GM19467 (cell line): ENCODE measurements around the gene UTS2R.
"Not testable (repeated sequence)": the region's sequence is repeated elsewhere in the genome, so short reads cannot be mapped to it uniquely, and the experiment has no call there.

Experiments used
- ATAC-seq: cut with Tn5 transposase; IDR thresholded peaks from one replicate; pipeline ENCODE4 v1.9.1; 2021; ENCODE audit warnings: mild to moderate bottlenecking, moderate library complexity; ENCODE audit not compliant: unreplicated experiment

UTS2R gene

GRCh38 chr17:82373731-82374625 is 2.4 kb downstream of the UTS2R start:
- no peak for ATAC-seq

GRCh38 chr17:82374626-82375331 is 3.2 kb downstream of the UTS2R start:
- ATAC-seq = no peak

- no peak for ATAC-seq
Observed at GRCh38 chr17:82375359-82376041, 3.9 kb downstream of the UTS2R start.

GRCh38 chr17:82376042-82376730 is 4.6 kb downstream of the UTS2R start:
- ATAC-seq = no peak

- not testable (repeated sequence) for ATAC-seq
Observed at GRCh38 chr17:82377294-82377693, 5.7 kb downstream of the UTS2R start.

GRCh38 chr17:82377924-82378740 is 6.6 kb downstream of the UTS2R start:
- no peak for ATAC-seq

- ATAC-seq = no peak
Observed at GRCh38 chr17:82378741-82379021, 7.1 kb downstream of the UTS2R start.

- no peak for ATAC-seq
Observed at GRCh38 chr17:82380860-82381702, 9.5 kb downstream of the UTS2R start.

GRCh38 chr17:82381703-82382009 is 10.1 kb downstream of the UTS2R start:
- not testable (repeated sequence) for ATAC-seq

- ATAC-seq = not testable (repeated sequence)
Observed at GRCh38 chr17:82382220-82382932, 10.8 kb downstream of the UTS2R start.

GRCh38 chr17:82382933-82383255 is 11.3 kb downstream of the UTS2R start:
- no peak for ATAC-seq

GRCh38 chr17:82383411-82383810 is 11.8 kb downstream of the UTS2R start:
- no peak for ATAC-seq

- no peak for ATAC-seq
Observed at GRCh38 chr17:82384051-82384729, 12.6 kb downstream of the UTS2R start.

GRCh38 chr17:82384730-82385481 is 13.3 kb downstream of the UTS2R start:
- no peak for ATAC-seq

- ATAC-seq = no peak
Observed at GRCh38 chr17:82385559-82386254, 14.1 kb downstream of the UTS2R start.

GRCh38 chr17:82386255-82386831 is 14.8 kb downstream of the UTS2R start:
- ATAC-seq = no peak
